GM12891 (cell line): ENCODE results near the gene OTOGL.

Experiments
- PAX5 ChIP-seq: IDR thresholded peaks from 2 replicates; pipeline ENCODE4 v1.6.1; 2011; ENCODE audit warnings: low read length, moderate library complexity, mild to moderate bottlenecking; ENCODE audit not compliant: insufficient read depth, severe bottlenecking
- POLR2A ChIP-seq: IDR thresholded peaks from 2 replicates; pipeline ENCODE4 v1.6.1; 2011; ENCODE audit warnings: low read depth, low read length, control low read depth
- POLR2AphosphoS5 ChIP-seq: IDR thresholded peaks from 2 replicates; pipeline ENCODE4 v1.6.1; 2011; ENCODE audit warnings: low read depth, low read length, control low read depth
- SPI1 ChIP-seq: IDR thresholded peaks from 2 replicates; pipeline ENCODE4 v1.6.1; 2011; ENCODE audit warnings: low read depth, low read length, control low read depth
- TAF1 ChIP-seq: IDR thresholded peaks from 2 replicates; pipeline ENCODE4 v1.6.1; 2011; ENCODE audit warnings: low read depth, low read length, control low read depth

- no peak for TF ChIP-seq POLR2A
- TF ChIP-seq POLR2AphosphoS5, result no peak
- no peak for TF ChIP-seq TAF1
- TF ChIP-seq PAX5, result no peak
- no peak for TF ChIP-seq SPI1
These were observed 194.4 kb downstream of the OTOGL start for GRCh38 chr12:80293759-80294158.
